K562 (cell line): ENCODE measurements around the gene HTR1D. TPM values are rescaled to one million over a fixed set of nuclear protein-coding genes. Genes with fewer than 3 reads are reported as not detected.
"Not testable (repeated sequence)": the region's sequence is repeated elsewhere in the genome, so short reads cannot be mapped to it uniquely, and the experiment has no call there.

Source experiments
- ATAC-seq: fragments of 200-7000 bp; cut with Tn5 transposase; 3 replicates; pipeline ENCODE4 v1.9.1; 2020; ENCODE audit warnings: moderate library complexity
- BruUV-seq: library from RNA; stranded (reverse); fragments of 400-500 nt; replicated peaks from 2 replicates; lab custom pipeline; 2021; lab: Mats Ljungman, UMichigan
- CTCF ChIA-PET: fragments of 300-600 bp; formaldehyde crosslinking; extraction: SDS; loops from one replicate; lab custom pipeline; 2021; ENCODE audit warnings: low intra/inter-chr PET ratio; lab: Yijun Ruan, JAX
- POLR2A ChIA-PET: fragments of 300-600, 350-650 bp; sonication (Branson Sonifier 250); formaldehyde crosslinking; extraction: SDS; loops from one replicate; lab custom pipeline; 2021; ENCODE audit warnings: antibody characterized with exemption, inconsistent platforms; lab: Yijun Ruan, JAX
- DNase-seq, 4 experiments: peaks; one replicate each; pipeline versions ENCODE4 v3.0.0 to v3.0.0-alpha.2; 2011 to 2018; ENCODE audit warnings: low spot score in 3 of 4, mixed read lengths in 3 of 4; ENCODE audit errors: extremely low read depth in 1 of 4
- FAIRE-seq: peaks from 2 replicates; lab custom pipeline; 2011; peaks lifted over from hg19 to GRCh38; lab: Jason Lieb, UNC
- H2AFZ ChIP-seq: 2 replicates; pipeline ENCODE4 v1.6.0; 2011; ENCODE audit warnings: low read depth, low read length, control low read depth, inconsistent platforms
- H3K27ac ChIP-seq: fragments of 200-600 bp; 3 replicates; pipeline ENCODE4 v1.8.0; 2011; ENCODE audit warnings: low read depth, mild to moderate bottlenecking, control low read depth, inconsistent platforms, low read length, moderate library complexity, mixed read lengths; ENCODE audit errors: extremely low read depth
- H3K27me3 ChIP-seq, 2 experiments: fragments of 300-600 bp in 1 of 2; 2 replicates in 1 of 2; 3 replicates in 1 of 2; pipeline versions ENCODE4 v1.6.0 to v1.8.0; 2011; ENCODE audit warnings: inconsistent platforms in 2 of 2, low read length in 2 of 2, mild to moderate bottlenecking in 1 of 2, mixed read lengths in 1 of 2, moderate library complexity in 1 of 2; ENCODE audit not compliant: control insufficient read depth in 2 of 2, insufficient read depth in 2 of 2
- H3K36me3 ChIP-seq: fragments of 300-600 bp; 3 replicates; pipeline ENCODE4 v1.8.0; 2011; ENCODE audit warnings: mild to moderate bottlenecking, low read length, inconsistent platforms; ENCODE audit not compliant: control insufficient read depth, insufficient read depth
- H3K4me1 ChIP-seq, 2 experiments: fragments of 200-600 bp in 1 of 2; replicated peaks in 1 of 2; 2 replicates in 1 of 2; 3 replicates in 1 of 2; pipeline versions ENCODE4 v1.5.1 to v1.8.0; 2011; ENCODE audit warnings: inconsistent platforms in 2 of 2, low read length in 2 of 2, mild to moderate bottlenecking in 1 of 2, mixed read lengths in 1 of 2, moderate library complexity in 1 of 2; ENCODE audit not compliant: control insufficient read depth in 2 of 2, insufficient read depth in 2 of 2
- H3K4me2 ChIP-seq: 2 replicates; pipeline ENCODE4 v1.6.1; 2011; ENCODE audit warnings: low read length, control low read depth, inconsistent platforms, mixed read lengths; ENCODE audit not compliant: insufficient read depth
- H3K4me3 ChIP-seq: fragments of 200-600 bp; sonication (generic), shearing (Covaris generic); 2 replicates; pipeline ENCODE4 v1.5.1; 2016; ENCODE audit warnings: control low read depth, inconsistent platforms
- H3K79me2 ChIP-seq: fragments of 200-600 bp; 3 replicates; pipeline ENCODE4 v1.8.0; 2011; ENCODE audit warnings: low read length, inconsistent platforms; ENCODE audit not compliant: control insufficient read depth, insufficient read depth
- H3K9ac ChIP-seq, 2 experiments: 2 replicates each; pipeline versions ENCODE4 v1.6.0 to v1.6.1; 2011; ENCODE audit warnings: low read depth in 2 of 2, low read length in 2 of 2, control low read depth in 1 of 2, inconsistent platforms in 1 of 2, mild to moderate bottlenecking in 1 of 2, mixed read lengths in 1 of 2; ENCODE audit not compliant: insufficient read depth in 1 of 2
- H3K9me1 ChIP-seq: one replicate; pipeline ENCODE4 v1.6.0; 2011; ENCODE audit warnings: inconsistent platforms, mild to moderate bottlenecking, low read length, moderate library complexity; ENCODE audit not compliant: control insufficient read depth, insufficient read depth
- H3K9me3 ChIP-seq: replicated peaks from 2 replicates; pipeline ENCODE4 v1.5.1; 2011; ENCODE audit warnings: low read depth, low read length, inconsistent platforms; ENCODE audit not compliant: control insufficient read depth, insufficient read depth
- H4K20me1 ChIP-seq: replicated peaks from 2 replicates; pipeline ENCODE4 v1.6.1; 2011; ENCODE audit warnings: low read length, inconsistent platforms, mixed read lengths; ENCODE audit not compliant: control insufficient read depth, insufficient read depth
- ATF3 ChIP-seq, 2 experiments: fragments of 450-650 bp in 1 of 2; sonication (generic) in 1 of 2; formaldehyde crosslinking in 1 of 2; IDR thresholded peaks in 1 of 2; conservative IDR thresholded peaks in 1 of 2; 2 replicates each; pipeline versions ENCODE4 v1.6.1 to v1.8.1; 2016 to 2023; ENCODE audit warnings: mild to moderate bottlenecking in 2 of 2, moderate library complexity in 2 of 2, inconsistent platforms in 1 of 2, missing genetic modification reagents in 1 of 2
- C11orf30 ChIP-seq: fragments of 450-650 bp; IDR thresholded peaks from 2 replicates; pipeline ENCODE4 v1.6.1; 2016; ENCODE audit warnings: low read depth, mild to moderate bottlenecking
- CEBPB ChIP-seq: fragments of 450-650 bp; IDR thresholded peaks from 2 replicates; pipeline ENCODE4 v1.6.1; 2016; ENCODE audit warnings: missing genetic modification characterization, missing compliant biosample characterization
- CEBPG ChIP-seq, 3 experiments: fragments of 200-800 bp in 1 of 3; sonication (Bioruptor generic) in 1 of 3; sonication (generic) in 1 of 3; formaldehyde crosslinking in 1 of 3; IDR thresholded peaks in 2 of 3; conservative IDR thresholded peaks in 1 of 3; 2 replicates each; pipeline versions ENCODE4 v1.6.1 to v1.8.0; 2016 to 2022; ENCODE audit warnings: missing compliant biosample characterization in 2 of 3, missing genetic modification characterization in 2 of 3, mild to moderate bottlenecking in 1 of 3, missing genetic modification reagents in 1 of 3
- CREM ChIP-seq: IDR thresholded peaks from 2 replicates; pipeline ENCODE4 v1.6.1; 2014; ENCODE audit warnings: antibody characterized with exemption, low read depth
- FOSL1 ChIP-seq: fragments of 200-800 bp; sonication (Bioruptor generic); conservative IDR thresholded peaks from 2 replicates; pipeline ENCODE4 v1.6.1; 2016; ENCODE audit warnings: missing genetic modification characterization, missing compliant biosample characterization
- JUN ChIP-seq, 2 experiments: sonication (generic) in 1 of 2; formaldehyde crosslinking in 1 of 2; IDR thresholded peaks; 2 replicates each; pipeline versions ENCODE4 v1.6.1 to v1.8.0; 2012 to 2022; ENCODE audit warnings: borderline replicate concordance in 2 of 2, mild to moderate bottlenecking in 2 of 2, improper control_type of control experiment in 1 of 2, low read depth in 1 of 2, low read length in 1 of 2, missing genetic modification reagents in 1 of 2
- JUND ChIP-seq, 2 experiments: IDR thresholded peaks; 2 replicates in 1 of 2; 3 replicates in 1 of 2; pipeline ENCODE4 v1.6.1; 2011; ENCODE audit warnings: borderline replicate concordance in 2 of 2, low read depth in 2 of 2, low read length in 2 of 2, improper control_type of control experiment in 1 of 2, missing biosample characterization in 1 of 2, missing genetic modification characterization in 1 of 2, missing genetic modification reagents in 1 of 2
- KDM1A ChIP-seq, 2 experiments: fragments of 450-650 bp; IDR thresholded peaks; 2 replicates each; pipeline ENCODE4 v1.6.1; 2016; ENCODE audit warnings: mild to moderate bottlenecking in 2 of 2
- MAFG ChIP-seq: fragments of 450-650 bp; conservative IDR thresholded peaks from 2 replicates; pipeline ENCODE4 v1.6.1; 2016; ENCODE audit warnings: missing genetic modification characterization, missing compliant biosample characterization
- MEIS2 ChIP-seq: fragments of 450-650 bp; IDR thresholded peaks from 2 replicates; pipeline ENCODE4 v1.6.1; 2014; ENCODE audit warnings: mild to moderate bottlenecking; ENCODE audit not compliant: partially characterized antibody
- NFE2 ChIP-seq: IDR thresholded peaks from 2 replicates; pipeline ENCODE4 v1.6.1; 2014; ENCODE audit warnings: antibody characterized with exemption, low read depth
- PBX2 ChIP-seq, 2 experiments: IDR thresholded peaks in 1 of 2; conservative IDR thresholded peaks in 1 of 2; 2 replicates each; pipeline ENCODE4 v1.6.1; 2016; ENCODE audit warnings: low read depth in 2 of 2, mild to moderate bottlenecking in 1 of 2, missing compliant biosample characterization in 1 of 2, missing genetic modification characterization in 1 of 2, moderate library complexity in 1 of 2
- WGBS: fragments of 100-300 bp; shearing (Covaris generic); methylation state at CpG from one replicate; pipeline ENCODE4 v1.1.6; 2016; ENCODE audit warnings: low coverage, mixed read lengths; ENCODE audit not compliant: insufficient coverage; ENCODE audit errors: missing lambda C conversion rate; 5-methylcytosine and 5-hydroxymethylcytosine counted together
- in situ Hi-C: fragments of 300-500 bp; cut with MboI; formaldehyde crosslinking; loops from 4 replicates; pipeline ENCODE4 v1.15.0; 2018; ENCODE audit warnings: inconsistent platforms, mixed read lengths
- intact Hi-C: fragments of 100-400 bp; cut with micrococcal nuclease; formaldehyde crosslinking; loops from 2 replicates; pipeline ENCODE4 v1.14.2; 2022
- polyA plus RNA-seq, 8 experiments: library from polyadenylated mRNA; depleted of rRNA in 4 of 8; stranded (reverse) in 5 of 8; unstranded in 3 of 8; fragments of >200 nt; fragmentation: Nextera tagmentation in 2 of 8; fragmentation: Illumina TruSeq in 1 of 8; extraction: Ambion mirVana in 2 of 8; extraction: Trizol in 1 of 8; gene quantifications; 2 replicates each; pipeline versions ENCODE4 v1.2.1 to v1.2.3, GENCODE V29; 2011 to 2014; ENCODE audit warnings: inconsistent platforms in 1 of 8, missing spikeins in 1 of 8
- total RNA-seq, 7 experiments: library from RNA; depleted of rRNA in 6 of 7; stranded (reverse); fragments of >200 nt in 6 of 7; fragmentation: Illumina TruSeq in 2 of 7; extraction: Trizol in 2 of 7; gene quantifications; 2 replicates each; pipeline versions ENCODE4 v1.2.1 to v1.2.3, GENCODE V29; 2011 to 2021; ENCODE audit warnings: low replicate concordance in 1 of 7

HTR1D gene
- total and polyA plus RNA-seq, 9 of the 15 experiments (the other 6 are each of a cell fraction or from before 2014, with no cell fraction given), result 0.03 to 0.09 (median 0.04) TPM; not detected in 4

GRCh38 chr1:23188936-23189452, 28.3 kb downstream of the HTR1D start:
- BruUV-seq; H2AFZ ChIP-seq; H3K27ac ChIP-seq; H4K20me1 ChIP-seq; H3K79me2 ChIP-seq; H3K4me1 ChIP-seq; CTCF ChIA-PET; H3K9ac ChIP-seq; H3K4me3 ChIP-seq; FAIRE-seq; H3K4me2 ChIP-seq; intact Hi-C loops; H3K9me1 ChIP-seq; H3K9me3 ChIP-seq; H3K36me3 ChIP-seq; TF ChIP-seq ATF3 (CRISPR knock-in tag; conservative IDR thresholded peaks at IDR 0.05); PBX2 (CRISPR knock-in tag; IDR thresholded peaks at IDR 0.05; ENCODE audit: low read depth); CEBPG (CRISPR knock-in tag; IDR thresholded peaks at IDR 0.05); JUN (CRISPR knock-in tag; IDR thresholded peaks at IDR 0.05; ENCODE audit: borderline replicate concordance): not testable (repeated sequence)
- peaks cover 24 to 33% of the 10 kb centered on the region in 2 experiments for H3K27me3 ChIP-seq
- in situ Hi-C loops, result loop anchor here (5.0 kb wide), 2 partner anchors 92 to 212 kb away; no protein-coding TSS in a partner anchor
- DNase-seq (peak in 1 of 4 experiments; percentile 25), ATAC-seq (peak; percentile 35; the same call in 1 of the 3 replicates)
- 0 out of 2 replicates have a peak, but pooled peaks have one; percentile 20 for TF ChIP-seq CREM
- TF ChIP-seq ATF3 (IDR thresholded peaks at IDR 0.05), result peak; percentile 50
- TF ChIP-seq PBX2 (tag; conservative IDR thresholded peaks at IDR 0.05; ENCODE audit: low read depth), result peak; percentile 71
- peak; percentile 70 for TF ChIP-seq CEBPB (tag)
- TF ChIP-seq CEBPG (tag; conservative IDR thresholded peaks at IDR 0.05 in 1 of 2, IDR thresholded peaks at IDR 0.05 in 1 of 2), result peak in 1 of 2 experiments; percentile 16; a peak in 1 of 4 replicates
- peak; percentile 40; the same call in 1 of the 2 replicates for TF ChIP-seq JUND (IDR thresholded peaks at IDR 0.05; ENCODE audit: borderline replicate concordance, low read depth, low read length)
- peak; percentile 44; the same call in 1 of the 3 replicates for TF ChIP-seq JUND (tag; IDR thresholded peaks at IDR 0.05; ENCODE audit: borderline replicate concordance, low read depth, low read length)
- 0 out of 2 replicates have a peak, but pooled peaks have one; percentile 11 for TF ChIP-seq JUN (IDR thresholded peaks at IDR 0.05; ENCODE audit: borderline replicate concordance, low read depth, low read length)
- TF ChIP-seq MAFG (tag), result peak; percentile 45
- TF ChIP-seq NFE2, result peak; percentile 26; the same call in 1 of the 2 replicates
- TF ChIP-seq MEIS2, result peak; percentile 64
- TF ChIP-seq FOSL1, result peak; percentile 87
- TF ChIP-seq KDM1A (IDR thresholded peaks at IDR 0.05), result 0 out of 4 replicates have a peak, but pooled peaks of 1 of the 2 experiments have one; percentile 28
- 0 out of 2 replicates have a peak, but pooled peaks have one; percentile 25 for TF ChIP-seq C11orf30
- POLR2A ChIA-PET, result interaction anchor here (0.6 kb wide), 1 partner anchor 74 kb away, joined by 3 read pairs; no protein-coding TSS in a partner anchor
- WGBS, result 25% methylated on average over 9 of the region's 13 CpGs
